GM18507 (cell line): Measurements from ENCODE around the gene SNAP25.

ENCODE experiments used
- DNase-seq: peaks from one replicate; pipeline ENCODE4 v3.0.0; 2011; ENCODE audit warnings: low read depth; ENCODE audit not compliant: insufficient read length; ENCODE audit errors: extremely low spot score
- FAIRE-seq: peaks from 2 replicates; lab custom pipeline; 2011; peaks lifted over from hg19 to GRCh38; lab: Jason Lieb, UNC

Gene SNAP25

DNA sequence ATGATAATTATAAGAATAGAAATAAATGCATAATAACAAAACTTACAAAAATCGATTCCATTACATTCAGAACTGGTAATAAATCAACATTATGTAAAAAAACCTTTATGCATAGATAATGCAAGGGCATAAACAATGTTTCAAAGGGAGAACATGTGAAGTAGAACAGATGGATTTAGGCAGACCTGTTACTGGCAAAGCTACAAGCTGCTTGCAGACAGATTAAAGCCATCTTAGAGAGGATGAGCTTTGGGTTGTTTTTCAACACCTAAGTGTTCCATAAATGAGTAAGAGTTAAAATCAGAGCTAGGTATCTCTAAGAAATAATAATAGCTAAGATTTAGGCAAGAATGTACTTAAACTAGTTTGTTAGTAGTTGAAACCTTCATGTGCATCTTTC is 37.2 kb downstream of the SNAP25 start:
- DNase-seq: no peak
- FAIRE-seq: no peak

DNA sequence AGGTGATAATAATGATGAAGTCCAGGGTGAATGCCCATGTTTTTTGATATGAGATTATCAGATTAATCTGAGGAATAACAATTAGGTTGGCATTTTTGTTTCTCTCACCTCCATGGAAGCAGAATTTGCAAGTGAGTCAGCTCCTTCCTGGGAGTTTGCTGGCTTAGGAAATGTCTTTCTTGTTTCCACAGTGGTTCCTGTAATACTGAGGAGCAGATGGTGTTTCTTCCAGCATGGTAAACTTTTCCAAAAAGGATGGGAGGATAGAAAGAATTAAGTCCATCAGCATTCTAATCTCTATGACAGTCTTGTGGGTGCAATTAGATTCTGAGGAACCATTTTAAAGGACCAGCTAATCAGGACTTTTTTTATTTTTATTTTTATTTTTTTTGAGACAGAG is 40.5 kb downstream of the SNAP25 start:
- no peak for FAIRE-seq

DNA sequence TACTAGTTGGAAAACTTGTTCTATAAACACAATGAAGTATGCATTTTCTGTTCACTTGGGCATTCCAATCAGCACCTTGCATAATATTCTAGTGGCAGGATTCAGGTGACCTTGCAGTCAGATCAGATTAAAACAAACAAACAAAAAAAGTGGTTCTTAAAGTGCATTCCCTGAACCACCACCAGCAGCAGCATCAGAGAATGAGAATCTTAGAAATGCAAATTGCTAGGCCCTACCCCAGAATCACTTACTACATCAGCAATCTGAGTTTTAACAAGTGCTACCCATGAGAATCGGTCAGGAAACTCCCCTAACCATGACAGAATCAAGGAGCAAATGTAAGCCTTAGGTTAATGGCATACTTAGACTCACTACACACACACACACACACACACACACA is 41.7 kb downstream of the SNAP25 start:
- FAIRE-seq (no peak), DNase-seq (no peak)

More for the DNA sequence above, 40.5 kb downstream of the SNAP25 start:
- DNase-seq: no peak

DNA sequence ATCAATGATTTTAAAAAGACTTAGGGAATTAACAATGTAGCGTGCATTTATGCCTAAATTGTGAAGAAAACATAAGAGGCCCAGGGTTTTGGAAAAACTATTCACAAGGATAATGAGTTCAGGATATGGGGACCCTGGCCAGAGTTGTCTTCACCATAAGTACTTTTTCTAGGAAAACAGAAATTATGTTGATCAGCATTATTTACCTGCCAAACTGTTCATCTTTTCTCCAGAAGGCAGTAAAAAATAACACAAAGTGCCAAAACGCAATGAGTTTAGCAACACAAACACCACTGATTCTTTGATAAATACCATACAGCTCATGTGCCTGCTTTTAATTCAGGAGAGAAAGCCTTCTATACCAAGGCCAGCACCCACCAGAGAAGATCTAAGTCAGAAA is 43.1 kb downstream of the SNAP25 start:
- DNase-seq (no peak), FAIRE-seq (no peak)

DNA sequence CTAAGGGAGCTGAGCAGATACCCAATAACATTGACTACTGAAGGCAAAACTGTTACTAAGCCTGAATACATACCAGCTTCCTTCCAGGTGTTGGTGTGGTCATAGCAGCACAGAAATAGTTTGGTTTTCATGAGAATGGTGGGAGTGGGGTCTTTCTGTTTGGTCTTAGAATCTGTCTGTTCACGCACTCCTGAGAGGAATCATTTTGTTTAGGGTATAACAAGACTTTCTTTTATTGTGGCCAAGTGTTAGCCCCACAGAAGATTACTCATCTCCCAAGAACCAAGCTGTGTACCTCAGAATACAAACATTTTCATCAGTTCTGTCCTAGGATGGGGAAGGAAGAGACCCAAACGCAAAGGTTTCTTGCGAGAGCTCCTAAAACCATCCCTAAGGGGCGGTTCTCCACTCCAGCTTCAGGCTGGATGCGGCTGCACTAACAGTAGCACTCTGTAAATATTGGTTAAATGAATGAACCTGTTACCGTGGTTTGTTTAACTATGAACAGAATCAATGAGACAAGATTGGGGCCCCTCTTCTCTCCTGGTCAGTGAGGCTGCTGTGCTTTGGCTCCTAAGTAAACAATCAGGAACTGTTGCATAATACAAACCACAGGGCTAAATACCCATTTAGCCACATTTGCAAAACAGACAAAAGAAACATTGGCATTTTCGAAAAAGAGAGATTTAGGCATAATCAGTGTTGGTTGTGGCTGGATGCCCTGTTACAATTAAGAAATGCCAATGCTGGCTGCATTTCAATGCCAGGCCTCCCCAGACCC is 44.9 kb downstream of the SNAP25 start:
- no peak for FAIRE-seq
- DNase-seq: no peak

DNA sequence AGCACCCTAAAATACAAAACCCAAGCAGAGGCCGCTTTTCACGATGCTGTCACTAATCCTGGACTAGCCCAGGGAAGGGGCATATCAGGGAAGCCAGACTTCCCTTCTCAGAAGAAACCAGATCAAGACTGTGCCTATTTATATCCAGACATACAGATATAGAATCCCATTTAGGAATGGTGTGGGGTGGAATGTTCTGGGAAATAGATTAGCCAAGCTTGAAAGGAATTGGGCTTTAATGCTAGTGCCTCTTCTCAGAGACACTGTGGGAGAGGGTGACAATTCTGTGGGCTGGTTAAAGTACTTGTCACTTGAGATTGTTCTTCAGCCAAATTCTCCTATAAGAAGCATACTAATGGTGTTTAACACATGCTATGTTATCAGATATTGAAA is 45.5 kb downstream of the SNAP25 start:
- no peak for FAIRE-seq
- no peak for DNase-seq

DNA sequence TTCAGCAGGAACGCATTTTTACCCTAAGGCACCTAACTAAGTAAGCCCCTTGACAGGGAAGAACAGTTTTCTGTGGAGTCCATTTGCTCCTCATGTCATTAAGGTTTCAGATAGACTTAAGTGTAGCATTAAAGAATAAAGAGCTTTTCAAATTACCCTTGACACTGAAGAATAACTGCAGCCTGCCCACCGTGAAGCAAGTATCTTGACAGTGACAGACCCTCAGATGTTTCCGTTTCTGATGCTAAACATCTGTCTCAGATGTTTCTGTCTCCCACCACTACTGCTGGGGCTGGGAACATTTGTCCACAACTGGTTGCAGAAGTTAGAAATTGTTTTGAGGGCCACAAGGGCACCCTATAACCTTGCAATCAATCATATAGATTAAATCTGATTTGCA is 50.0 kb downstream of the SNAP25 start:
- FAIRE-seq (no peak), DNase-seq (no peak)

DNA sequence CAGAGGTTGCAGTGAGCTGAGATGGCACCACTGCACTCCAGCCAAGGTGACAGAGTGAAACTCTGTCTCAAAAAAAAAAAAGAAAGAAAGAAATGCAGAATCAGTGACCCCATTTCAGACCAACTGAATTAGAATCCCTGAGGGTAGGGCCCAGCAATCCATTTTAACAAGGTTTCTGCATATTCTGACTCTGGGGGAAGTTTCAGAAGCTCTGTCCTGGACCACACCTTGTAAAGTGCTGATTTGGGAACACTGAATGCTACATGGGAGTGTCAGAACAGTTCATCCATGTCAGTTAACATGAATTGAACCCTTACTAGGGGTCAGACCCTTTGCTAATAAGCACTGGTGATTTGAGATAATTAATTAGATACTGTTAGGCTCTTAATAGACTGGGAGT is 52.0 kb downstream of the SNAP25 start:
- FAIRE-seq: no peak

DNA sequence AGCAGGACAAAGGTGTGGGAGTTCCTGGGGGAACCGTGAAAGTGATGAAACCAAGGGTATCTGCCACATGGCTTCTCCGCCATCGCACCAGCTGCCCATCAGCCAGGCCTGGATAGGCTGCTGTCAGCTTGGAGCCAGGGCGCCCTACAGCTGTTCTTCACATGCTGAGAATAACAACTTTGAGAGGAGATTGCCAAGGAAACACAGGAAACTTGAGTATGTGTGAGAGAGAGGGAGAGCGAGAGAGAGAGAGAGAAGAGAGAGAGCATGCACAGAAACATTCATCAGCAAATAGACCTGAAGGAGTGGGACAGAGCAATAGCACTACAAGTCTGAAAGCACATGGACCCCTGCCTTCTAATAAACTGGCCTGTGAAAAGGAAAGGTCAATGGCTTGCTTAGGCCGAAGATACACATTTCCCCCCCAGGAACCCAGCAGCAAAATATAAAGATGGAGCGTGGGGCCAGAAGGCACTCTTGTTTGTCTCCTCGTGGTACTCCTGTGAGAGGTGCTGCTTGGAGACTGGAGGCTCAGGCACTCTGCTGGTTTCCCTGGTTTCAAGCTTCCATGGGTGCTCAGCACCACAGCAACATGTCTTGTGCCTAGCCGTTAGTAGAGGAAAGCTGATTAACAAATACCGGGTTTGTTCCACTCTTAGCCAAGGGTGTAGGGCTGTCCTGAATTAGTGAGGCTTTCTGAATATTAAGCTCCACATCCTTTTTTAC is 53.0 kb downstream of the SNAP25 start:
- no peak for FAIRE-seq
- DNase-seq: no peak

More for the DNA sequence above, 52.0 kb downstream of the SNAP25 start:
- DNase-seq: no peak

DNA sequence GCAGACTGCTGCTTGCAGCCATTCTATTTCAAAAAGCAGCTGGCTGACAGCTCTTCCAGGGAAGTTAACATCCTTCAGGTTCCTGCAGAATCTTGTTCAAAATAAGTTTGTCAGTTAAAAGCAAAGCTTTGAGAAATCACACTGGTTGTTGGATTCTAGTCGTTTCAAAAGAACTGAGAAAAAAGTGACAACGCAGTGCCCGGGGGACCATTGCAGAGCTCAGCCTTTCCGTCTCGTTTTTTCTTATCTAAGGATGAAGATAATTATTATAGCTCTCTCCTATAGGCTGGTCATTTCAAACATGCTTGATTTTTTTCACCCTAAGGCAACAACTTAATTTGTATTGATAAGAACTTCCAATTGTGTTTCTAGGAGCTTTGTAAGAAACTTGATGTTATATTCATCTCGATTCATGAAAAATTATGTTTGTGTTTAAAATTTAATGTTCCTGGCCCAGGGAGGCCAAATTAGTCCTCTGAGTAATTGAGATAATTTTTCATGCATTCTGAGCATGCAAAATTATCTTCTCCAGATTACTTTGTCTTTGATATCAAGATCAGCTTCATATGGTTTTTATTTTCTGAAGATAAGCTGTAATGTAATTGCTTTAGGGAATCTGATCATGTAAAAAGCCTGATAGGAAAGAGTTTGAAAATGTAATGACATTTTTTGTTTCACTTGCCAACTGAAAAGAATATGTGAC is 58.4 kb downstream of the SNAP25 start:
- FAIRE-seq (no peak), DNase-seq (no peak)

DNA sequence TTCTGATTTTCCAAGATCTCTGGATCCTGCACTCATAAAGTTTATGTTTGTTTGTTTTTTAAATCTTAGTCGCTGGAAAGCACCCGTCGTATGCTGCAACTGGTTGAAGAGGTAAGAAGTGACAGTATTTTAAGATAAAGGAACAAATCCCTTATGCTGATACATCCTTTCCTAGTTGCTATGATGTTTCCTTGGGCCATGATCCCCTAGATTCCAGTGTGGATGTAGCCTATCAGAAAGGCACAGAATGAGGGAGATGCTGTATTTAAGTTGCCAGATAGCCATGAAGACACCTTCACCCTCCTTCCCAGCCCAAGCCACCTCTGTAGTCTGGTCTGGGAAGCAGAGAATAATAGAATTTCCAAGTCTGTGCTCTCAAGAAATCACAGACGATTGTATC is 59.0 kb downstream of the SNAP25 start:
- FAIRE-seq: no peak
- no peak for DNase-seq

DNA sequence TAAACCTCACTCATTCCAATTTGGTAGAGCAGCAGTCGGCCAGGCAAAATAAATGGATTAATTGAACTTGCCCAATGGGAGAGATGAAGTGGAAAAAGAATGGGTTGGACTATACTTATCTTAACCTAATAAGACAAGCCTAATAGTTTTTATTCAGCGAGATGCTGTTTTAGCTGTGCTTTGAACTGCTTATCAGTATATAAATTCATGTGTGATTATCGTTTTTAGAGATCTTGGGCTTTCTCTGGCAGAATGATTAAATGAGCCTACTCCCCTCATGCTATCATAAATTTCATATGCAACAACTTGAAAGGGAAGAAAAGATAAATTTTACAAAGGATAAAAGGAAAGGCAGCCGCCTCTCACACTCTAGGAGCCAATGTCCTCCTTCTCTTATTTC is 59.8 kb downstream of the SNAP25 start:
- DNase-seq (no peak), FAIRE-seq (no peak)

DNA sequence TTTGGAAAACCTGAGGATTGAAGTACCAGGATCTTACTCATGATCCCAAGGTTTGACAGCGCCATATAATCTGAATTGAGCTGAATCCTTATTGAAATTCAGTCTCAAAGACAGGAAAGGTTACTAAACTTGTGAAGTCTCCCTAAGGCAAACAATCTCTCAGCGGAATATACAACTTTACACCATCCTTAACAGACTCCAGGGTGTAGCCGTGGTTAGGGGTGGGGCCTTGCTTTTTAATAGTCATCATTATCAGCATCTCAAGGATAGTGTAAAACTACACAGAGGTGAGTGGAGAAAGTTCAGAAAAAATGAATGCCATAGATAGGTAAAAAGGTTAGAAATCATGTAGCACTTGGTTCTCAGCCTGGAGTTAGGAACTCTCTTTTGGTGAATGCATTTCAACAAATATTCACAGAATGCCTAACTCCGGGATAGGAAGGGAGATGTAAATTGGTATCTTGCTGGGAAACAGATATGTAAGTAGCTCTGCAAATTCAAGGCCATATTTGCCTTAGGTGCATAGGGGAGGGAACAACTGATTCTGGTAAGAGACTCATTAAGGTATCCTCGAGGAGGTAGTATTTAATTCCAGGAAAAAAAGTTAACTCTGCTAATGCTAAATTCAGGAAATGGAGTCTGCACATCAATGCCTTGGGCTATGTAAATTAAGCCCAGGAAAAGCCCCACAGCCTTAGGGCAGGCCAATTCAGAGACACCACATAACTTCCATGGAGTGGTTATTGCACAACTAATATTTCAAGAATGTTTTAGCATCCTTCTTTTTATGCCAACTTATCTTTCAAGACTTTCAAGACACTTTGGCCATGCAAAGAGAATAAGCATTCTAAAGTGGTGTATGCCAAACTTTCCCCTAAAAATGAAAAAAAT is 61.6 kb downstream of the SNAP25 start:
- FAIRE-seq (no peak), DNase-seq (no peak)

DNA sequence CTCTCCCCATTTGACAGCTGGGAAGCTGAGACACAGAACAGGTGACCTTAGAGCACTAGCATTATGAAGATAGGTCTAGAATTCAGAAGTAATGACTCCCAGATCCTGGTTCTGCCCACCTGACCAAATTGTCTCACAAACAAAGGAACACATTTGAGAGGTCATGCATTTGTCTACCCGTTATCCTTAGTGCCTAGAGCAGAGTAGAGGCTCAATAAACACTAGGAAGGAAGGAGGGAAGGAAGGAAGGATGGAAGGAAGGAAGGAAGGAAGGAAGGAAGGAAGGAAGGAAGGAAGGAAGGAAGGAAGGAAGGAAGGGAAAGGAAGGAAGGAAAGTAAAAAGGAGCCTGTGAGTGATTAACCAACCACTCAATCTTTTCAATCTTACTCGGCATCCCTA is 63.3 kb downstream of the SNAP25 start:
- DNase-seq: no peak
- no peak for FAIRE-seq

DNA sequence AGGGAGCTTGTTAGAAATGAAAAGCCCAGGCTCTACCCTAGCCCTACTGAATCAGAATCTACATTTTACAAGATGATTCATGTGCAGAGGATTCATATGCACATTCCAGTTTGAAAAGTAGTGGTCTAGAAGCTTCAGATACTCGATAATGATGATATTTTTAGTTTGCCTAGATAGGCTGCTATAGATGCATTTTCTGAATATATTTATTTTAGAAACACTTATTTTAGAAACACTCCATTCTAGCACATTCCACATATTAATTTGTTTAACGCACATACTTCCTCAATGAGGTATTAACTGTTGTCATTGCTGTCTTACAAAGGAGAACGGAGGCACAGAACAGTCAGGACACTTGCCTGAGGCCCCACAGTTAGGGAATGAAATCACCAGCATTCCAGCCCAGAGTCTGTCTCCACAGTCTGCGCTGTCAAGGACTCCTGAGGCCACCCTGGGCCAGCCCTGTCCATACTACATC is 64.4 kb downstream of the SNAP25 start:
- no peak for FAIRE-seq

DNA sequence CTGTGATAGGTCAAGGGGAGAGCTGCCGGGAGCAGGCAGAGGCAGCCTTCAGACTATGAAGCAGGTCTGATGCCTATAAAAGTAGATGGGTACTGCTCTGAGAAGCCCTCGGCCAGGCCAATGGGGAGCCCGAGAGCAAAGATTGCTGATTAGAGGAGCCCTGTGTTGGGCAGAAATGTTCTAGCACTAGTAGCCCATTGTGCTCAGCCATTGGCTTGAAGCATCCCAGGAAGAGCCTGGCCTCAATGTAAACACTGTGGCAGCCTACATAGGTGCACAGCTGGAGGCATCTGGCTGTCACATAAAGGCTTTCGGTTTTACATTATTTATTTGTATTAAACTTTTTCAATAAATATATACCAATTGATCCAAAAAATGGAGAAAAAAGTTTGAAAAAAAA is 67.7 kb downstream of the SNAP25 start:
- no peak for DNase-seq
- no peak for FAIRE-seq

More for the DNA sequence above, 64.4 kb downstream of the SNAP25 start:
- no peak for DNase-seq

DNA sequence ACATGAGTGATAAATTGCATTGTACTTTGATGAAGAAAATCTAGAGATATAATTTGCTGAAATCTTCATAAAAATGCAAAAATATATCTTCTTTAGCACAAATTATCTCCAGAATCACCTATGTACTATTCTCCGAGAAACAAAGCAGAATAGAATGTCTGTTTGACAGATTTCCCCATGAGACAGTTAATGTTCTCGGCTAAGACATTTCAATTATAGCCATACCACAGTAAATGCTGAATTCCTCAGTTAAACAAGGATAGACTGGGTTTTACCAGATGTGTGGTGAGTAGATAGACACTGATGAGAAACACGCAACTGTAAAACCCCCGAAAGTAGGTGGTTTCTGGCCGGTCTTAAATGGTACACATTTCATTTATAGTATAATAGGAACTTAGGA is 69.8 kb downstream of the SNAP25 start:
- DNase-seq: no peak
- no peak for FAIRE-seq

DNA sequence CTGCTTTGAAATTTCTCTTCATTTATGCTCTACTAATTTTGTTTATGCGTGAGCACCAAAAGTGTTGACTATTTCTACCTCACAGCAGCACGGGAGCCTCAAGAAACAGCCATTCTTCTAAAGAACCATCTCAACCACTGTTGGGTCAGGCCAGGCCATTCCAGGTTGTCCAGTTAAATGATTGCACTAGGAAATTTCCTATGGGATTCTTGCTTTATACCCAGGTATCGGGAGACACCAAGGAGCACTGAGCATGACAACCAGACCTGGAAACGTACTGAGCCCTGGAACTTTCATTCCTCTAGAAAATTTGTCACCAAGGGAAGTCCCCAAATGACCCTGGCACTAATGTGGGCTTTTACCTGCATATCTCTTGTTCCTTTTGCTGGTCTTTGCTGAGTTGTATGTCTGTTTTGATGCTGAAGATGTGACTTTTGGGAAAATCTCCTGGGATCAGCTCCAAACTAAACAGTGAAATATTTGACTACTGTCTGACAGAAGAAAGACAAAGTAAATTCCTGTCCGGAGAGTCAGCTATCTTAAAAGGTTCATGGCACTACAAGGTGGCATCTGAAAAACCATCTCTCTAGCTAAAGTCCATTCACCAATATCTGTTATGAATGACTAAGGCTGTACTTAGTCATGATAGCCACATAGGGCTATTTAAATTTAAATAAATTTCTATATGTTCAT is 70.5 kb downstream of the SNAP25 start:
- no peak for FAIRE-seq
- DNase-seq: no peak
